DOHH2 (cell line): Measurements from ENCODE around the gene ACIN1.

ENCODE experiments used
- H3F3A ChIP-seq: fragments of 200-600 bp; sonication (generic), shearing (Covaris generic); 2 replicates; pipeline ENCODE4 v1.6.0; 2016; ENCODE audit warnings: antibody characterized with exemption, mild to moderate bottlenecking; ENCODE audit not compliant: control insufficient read depth, insufficient read depth
- H3K27ac ChIP-seq: fragments of 200-600 bp; sonication (generic); 2 replicates; pipeline ENCODE4 v1.5.1; 2014; ENCODE audit warnings: low read depth, mild to moderate bottlenecking, low read length, moderate library complexity
- H3K27me3 ChIP-seq: fragments of 200-600 bp; sonication (generic); 2 replicates; pipeline ENCODE4 v1.6.1; 2014; ENCODE audit warnings: mild to moderate bottlenecking, low read length, mixed read lengths; ENCODE audit not compliant: control insufficient read depth
- H3K36me3 ChIP-seq: fragments of 200-600 bp; sonication (generic); 2 replicates; pipeline ENCODE4 v1.6.1; 2014; ENCODE audit warnings: mild to moderate bottlenecking, low read length, moderate library complexity, mixed read lengths; ENCODE audit not compliant: control insufficient read depth
- H3K4me1 ChIP-seq: fragments of 200-600 bp; sonication (generic); 2 replicates; pipeline ENCODE4 v1.6.1; 2014; ENCODE audit warnings: mild to moderate bottlenecking, low read length, mixed read lengths; ENCODE audit not compliant: control insufficient read depth
- H3K4me2 ChIP-seq: fragments of 200-600 bp; sonication (generic); 2 replicates; pipeline ENCODE4 v1.6.0; 2014; ENCODE audit warnings: mild to moderate bottlenecking, low read length, moderate library complexity
- H3K4me3 ChIP-seq: fragments of 200-600 bp; sonication (generic); 2 replicates; pipeline ENCODE4 v1.5.1; 2014; ENCODE audit warnings: mild to moderate bottlenecking, low read length, mixed read lengths
- H3K79me2 ChIP-seq: fragments of 200-600 bp; sonication (generic); 2 replicates; pipeline ENCODE4 v1.6.1; 2014; ENCODE audit warnings: mild to moderate bottlenecking, low read length, mixed read lengths; ENCODE audit not compliant: control insufficient read depth
- H3K9me2 ChIP-seq: fragments of 200-600 bp; sonication (generic); replicated peaks from 2 replicates; pipeline ENCODE4 v1.6.1; 2014; ENCODE audit warnings: mild to moderate bottlenecking, low read length, mixed read lengths; ENCODE audit not compliant: control insufficient read depth
- H3K9me3 ChIP-seq: fragments of 200-600 bp; sonication (generic); 2 replicates; pipeline ENCODE4 v1.6.1; 2014; ENCODE audit warnings: antibody characterized with exemption, low read length, mixed read lengths; ENCODE audit not compliant: control insufficient read depth, insufficient read depth
- H4K20me1 ChIP-seq: fragments of 200-600 bp; sonication (generic); 2 replicates; pipeline ENCODE4 v1.6.0; 2014; ENCODE audit warnings: low read depth, mild to moderate bottlenecking, antibody characterized with exemption, low read length, moderate library complexity; ENCODE audit not compliant: control insufficient read depth, insufficient read depth
- CTCF ChIP-seq: fragments of 200-600 bp; sonication (generic); IDR thresholded peaks from one replicate; pipeline ENCODE4 v1.5.1; 2014; ENCODE audit warnings: antibody characterized with exemption, mild to moderate bottlenecking, low read depth, low read length; ENCODE audit not compliant: poor library complexity, severe bottlenecking
- EZH2phosphoT487 ChIP-seq: fragments of 200-600 bp; sonication (generic); IDR thresholded peaks from 2 replicates; pipeline ENCODE4 v1.6.1; 2017; ENCODE audit warnings: borderline replicate concordance, mild to moderate bottlenecking, antibody characterized with exemption, low read length, moderate library complexity, mixed read lengths

The ACIN1 gene

DNA sequence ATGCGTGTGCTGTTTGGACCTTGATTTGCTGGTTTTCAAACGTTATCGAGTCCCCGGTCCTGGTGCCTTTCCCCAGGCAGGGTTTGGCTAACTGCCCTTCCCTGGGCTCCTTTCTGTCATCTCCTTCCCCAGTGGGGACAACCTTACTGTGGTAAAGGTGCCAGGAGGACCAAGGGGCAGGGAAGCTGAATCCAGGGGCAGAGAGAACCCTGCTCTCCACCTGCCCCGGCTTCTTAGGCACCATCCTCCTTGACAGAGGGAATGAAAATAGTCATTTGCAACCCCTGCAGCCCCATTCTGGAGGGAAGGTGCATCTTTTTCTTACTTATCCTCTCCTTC lies 19.2 kb upstream of the ACIN1 start:
- no peaks in the 10 kb centered on the region for H3F3A ChIP-seq
- TF ChIP-seq CTCF (no peak), EZH2phosphoT487 (no peak)
- H3K27me3 ChIP-seq, result peaks cover 43% of the 10 kb centered on the region
- peaks cover 8% of the 10 kb centered on the region for H3K4me1 ChIP-seq
- H3K4me3 ChIP-seq, result no peak overlapping the region
- no peaks in the 10 kb centered on the region for H3K9me3 ChIP-seq
- no peaks in the 10 kb centered on the region for H4K20me1 ChIP-seq
- no peak overlapping the region for H3K27ac ChIP-seq
- H3K36me3 ChIP-seq, result no peaks in the 10 kb centered on the region
- H3K4me2 ChIP-seq, result no peak overlapping the region
- no peaks in the 10 kb centered on the region for H3K79me2 ChIP-seq
- H3K9me2 ChIP-seq, result no peaks in the 10 kb centered on the region

DNA sequence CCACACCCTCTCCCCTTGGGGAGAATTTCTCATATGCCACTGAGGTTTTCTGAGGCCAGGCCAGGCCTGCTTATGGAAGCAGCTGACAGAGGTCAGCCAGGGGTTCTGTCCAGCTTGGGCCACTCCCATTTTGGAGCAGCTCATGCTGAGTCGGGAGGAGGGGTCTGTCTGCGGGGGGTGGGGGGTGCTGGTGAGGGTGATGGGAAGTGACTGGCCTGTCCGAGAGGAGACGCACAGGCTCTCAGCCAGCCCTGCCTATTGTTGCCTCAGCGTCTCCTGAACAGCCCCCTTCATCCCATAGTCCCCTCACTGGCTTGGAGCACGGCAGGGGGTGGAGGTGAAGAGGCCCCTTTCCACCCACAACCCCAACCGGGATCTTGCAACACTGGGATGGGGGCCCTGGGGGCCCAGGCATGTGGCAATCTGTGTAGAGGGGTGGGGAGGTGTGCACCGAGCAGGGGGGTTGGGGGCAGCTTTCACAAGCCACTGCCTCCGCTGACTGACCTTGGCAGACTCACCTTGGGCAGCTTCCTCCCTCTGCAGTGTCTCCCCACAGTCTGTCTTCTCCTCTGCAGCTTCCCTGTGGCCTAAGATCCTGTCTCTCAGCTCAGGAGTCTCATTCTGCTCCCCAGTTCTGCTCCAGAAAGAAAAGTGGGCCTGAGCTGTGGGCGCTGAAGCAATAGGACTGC lies 18.6 kb upstream of the ACIN1 start:
- TF ChIP-seq EZH2phosphoT487 (no peak), CTCF (no peak)
- Histone ChIP-seq H3K27ac (no peak overlapping the region), H3F3A (no peaks in the 10 kb centered on the region), H4K20me1 (no peaks in the 10 kb centered on the region), H3K4me3 (no peak overlapping the region), H3K9me3 (no peaks in the 10 kb centered on the region), H3K9me2 (no peaks in the 10 kb centered on the region), H3K79me2 (no peaks in the 10 kb centered on the region), H3K36me3 (no peaks in the 10 kb centered on the region), H3K4me2 (no peak overlapping the region), H3K27me3 (peaks cover 43% of the 10 kb centered on the region), H3K4me1 (peaks cover 2% of the 10 kb centered on the region)

DNA sequence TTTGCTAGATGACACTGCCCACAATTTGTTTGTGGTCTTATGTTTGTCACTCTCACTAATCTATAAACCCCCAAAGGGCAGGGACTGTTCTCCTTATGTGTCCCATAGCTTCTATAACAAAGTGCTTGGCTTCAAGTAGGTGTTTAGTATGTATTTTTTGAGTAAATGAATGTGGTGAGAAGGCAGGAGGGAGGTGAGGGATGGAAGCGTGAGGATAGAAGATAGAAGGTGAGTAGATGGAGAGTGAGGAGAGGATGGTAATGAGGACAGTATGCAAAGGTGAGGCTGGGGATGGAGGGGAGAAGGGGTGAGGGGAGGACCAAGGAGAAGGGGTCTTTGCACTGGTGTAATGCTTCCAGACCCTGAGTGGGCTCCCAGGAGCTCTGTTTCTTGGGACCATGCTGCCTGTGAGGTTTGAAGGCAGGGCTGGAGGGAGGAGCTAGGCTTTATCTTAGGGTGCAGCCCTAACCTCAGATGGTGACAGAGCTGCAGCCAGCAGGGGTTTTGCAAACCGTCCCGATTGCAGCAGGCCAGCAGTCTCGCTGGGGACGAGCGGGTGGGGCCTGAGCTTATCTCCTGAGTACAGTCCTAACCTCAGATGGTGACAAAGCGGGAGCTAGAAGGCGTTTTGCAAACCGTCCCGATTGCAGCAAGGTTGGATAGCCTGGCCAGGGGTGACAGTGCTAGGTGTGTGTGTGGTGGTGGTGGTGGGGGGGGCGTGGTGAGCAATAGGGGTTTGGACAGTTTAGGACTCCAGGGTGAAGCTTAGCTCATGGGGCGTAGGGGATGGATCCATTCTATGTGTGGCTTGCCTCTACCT lies 17.6 kb upstream of the ACIN1 start:
- Histone ChIP-seq H4K20me1 (no peaks in the 10 kb centered on the region), H3K4me1 (no peaks in the 10 kb centered on the region), H3K79me2 (no peaks in the 10 kb centered on the region), H3K27me3 (peaks cover 43% of the 10 kb centered on the region), H3K36me3 (no peaks in the 10 kb centered on the region), H3K27ac (no peak overlapping the region), H3K9me2 (no peaks in the 10 kb centered on the region), H3K4me2 (no peak overlapping the region), H3K4me3 (no peak overlapping the region), H3K9me3 (no peaks in the 10 kb centered on the region), H3F3A (no peaks in the 10 kb centered on the region)
- TF ChIP-seq CTCF (no peak), EZH2phosphoT487 (no peak)
